Endometrial microvascular endothelial cells (primary cell): ENCODE measurements around the gene CCM2L. TPM values are rescaled to one million over a fixed set of nuclear protein-coding genes. Genes with fewer than 3 reads are reported as not detected.

Experiments
- in situ Hi-C: cut with HindIII; loops from 2 replicates; pipeline ENCODE4 v1.10.0; 2017; ENCODE audit warnings: low sequenced_read_pairs, low pct_unique_long_range_greater_than_20kb; ENCODE audit errors: inconsistent ontology term
- total RNA-seq: library from RNA; depleted of rRNA; stranded (reverse); fragments of >200 nt; gene quantifications from one replicate; pipeline ENCODE4 v1.2.3, GENCODE V29; 2015; ENCODE audit errors: inconsistent ontology term

CCM2L gene
- total RNA-seq: 13.1 TPM

DNA sequence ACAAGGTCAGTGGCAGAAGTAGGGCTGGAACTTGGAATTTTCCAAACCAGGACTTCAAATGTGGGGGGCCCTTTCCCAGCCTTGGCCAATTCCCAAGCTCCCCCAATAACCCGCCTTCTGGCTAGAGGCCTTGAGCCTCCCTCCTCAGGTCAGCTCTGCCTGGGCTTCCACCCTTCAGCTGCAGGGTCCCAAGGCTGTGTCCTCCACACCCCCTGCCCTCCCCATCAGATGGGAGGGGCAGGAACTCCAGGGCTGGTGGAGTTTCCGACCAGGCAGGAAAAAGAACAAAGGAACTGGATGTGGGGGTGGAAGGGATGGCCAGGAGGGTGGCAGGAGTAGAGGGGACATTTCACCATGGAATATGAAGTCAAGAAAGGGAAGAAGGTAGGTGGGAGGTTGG is at the start of gene CCM2L:
Gene CCM2L, plus strand, starts transcription at position 338 of the 400 bp plus-strand sequence. Its CDS starts 17 bp downstream, at position 355.
- in situ Hi-C loops: no loop called here

DNA sequence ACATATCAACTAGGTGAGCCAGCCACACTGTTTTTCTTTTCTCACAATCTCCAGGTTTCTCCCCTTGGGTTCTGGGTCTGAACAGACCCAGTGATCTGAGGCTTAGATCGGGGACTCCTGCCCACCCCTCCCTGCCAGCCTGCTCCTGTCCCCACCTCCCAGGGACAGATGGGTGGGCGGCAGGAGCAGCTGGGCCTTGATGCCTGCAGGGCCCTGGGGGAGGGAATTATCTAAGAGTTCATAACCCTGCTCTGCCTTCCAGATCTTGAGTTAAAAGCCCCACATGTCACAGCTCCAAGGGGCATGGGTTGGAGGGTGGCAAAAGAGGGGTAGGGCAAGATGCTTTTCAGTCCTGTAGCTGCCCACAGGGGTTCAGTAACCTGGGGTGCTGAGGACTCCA is 47.5 kb upstream of the CCM2L start:
- in situ Hi-C loops: no loop called here

DNA sequence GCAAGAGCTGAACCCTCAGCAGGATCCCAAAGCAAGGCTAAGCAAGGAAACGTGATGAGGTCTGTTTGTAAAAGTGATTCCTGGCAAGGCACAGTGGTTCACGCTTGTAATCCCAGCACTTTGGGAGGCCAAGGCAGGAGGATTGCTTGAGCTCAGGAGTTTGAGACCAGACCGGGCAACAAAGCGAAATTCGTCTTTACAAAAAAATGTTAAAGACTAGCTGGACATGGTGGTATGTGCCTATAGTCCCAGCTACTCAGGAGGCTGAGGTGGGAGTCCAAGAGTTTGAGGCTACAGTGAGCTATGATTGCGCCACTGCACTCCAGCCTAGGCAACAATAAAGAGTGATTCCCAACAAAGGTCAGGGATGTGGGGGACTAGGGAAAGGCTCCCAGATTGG is 46.3 kb upstream of the CCM2L start:
- in situ Hi-C loops: no loop called here

DNA sequence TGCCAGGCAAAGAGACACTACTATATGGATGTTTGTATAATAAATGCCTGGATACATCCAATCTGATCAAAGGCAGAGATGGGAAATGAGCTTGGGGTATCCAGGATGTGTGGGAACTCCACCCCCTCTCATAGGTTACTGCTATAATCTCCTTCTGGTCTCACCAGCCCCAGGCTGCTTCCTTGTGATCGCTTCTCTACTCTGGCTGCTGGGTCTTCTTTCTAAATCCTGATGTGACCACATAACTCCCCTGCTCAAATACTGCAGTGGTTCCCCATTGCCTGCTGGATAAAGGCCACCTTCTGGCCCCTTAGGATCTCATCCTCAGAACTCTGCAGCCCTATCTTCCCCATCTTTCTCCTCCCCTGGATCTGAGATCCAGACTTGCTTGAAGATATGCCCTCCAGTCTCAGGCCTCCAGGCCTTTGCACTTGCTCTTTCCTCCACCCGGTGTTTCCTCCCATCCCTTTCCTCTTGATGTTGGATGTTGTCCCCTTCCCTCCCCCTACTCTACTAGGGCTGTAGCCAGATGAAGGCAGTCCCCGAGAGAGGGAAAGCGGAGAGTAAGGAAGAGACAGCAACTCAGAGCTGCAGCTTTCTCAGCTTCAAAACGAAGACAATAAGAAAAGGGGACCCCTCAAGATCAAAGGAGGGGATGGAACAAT is 43.1 kb upstream of the CCM2L start:
- in situ Hi-C loops: no loop called here

DNA sequence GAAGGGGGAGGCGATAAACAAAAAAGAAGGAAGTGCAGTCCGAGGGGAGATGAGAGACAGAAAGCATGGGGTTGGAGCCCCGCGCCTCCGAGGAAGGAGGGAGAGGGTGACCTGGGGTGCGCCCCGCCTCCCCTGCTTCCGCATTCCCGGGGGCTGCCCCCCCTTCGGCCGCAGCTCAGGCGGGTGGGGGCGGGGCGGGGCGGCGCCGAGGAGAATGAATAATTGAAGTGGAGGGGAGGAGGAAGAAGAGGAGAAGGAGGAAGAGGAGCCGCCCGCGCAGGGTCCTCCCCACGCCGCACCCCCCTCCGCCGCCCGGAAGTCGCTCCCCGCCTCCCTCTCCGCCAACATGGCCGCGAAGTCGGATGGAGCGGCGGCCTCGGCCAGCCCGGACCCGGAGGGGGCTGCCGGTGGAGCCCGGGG is 42.4 kb upstream of the CCM2L start, which contains the start of gene XKR7:
Gene XKR7, plus strand, starts transcription at position 322 of the 420 bp plus-strand sequence. Its CDS starts 25 bp downstream, at position 347.
- in situ Hi-C loops: no loop called here

DNA sequence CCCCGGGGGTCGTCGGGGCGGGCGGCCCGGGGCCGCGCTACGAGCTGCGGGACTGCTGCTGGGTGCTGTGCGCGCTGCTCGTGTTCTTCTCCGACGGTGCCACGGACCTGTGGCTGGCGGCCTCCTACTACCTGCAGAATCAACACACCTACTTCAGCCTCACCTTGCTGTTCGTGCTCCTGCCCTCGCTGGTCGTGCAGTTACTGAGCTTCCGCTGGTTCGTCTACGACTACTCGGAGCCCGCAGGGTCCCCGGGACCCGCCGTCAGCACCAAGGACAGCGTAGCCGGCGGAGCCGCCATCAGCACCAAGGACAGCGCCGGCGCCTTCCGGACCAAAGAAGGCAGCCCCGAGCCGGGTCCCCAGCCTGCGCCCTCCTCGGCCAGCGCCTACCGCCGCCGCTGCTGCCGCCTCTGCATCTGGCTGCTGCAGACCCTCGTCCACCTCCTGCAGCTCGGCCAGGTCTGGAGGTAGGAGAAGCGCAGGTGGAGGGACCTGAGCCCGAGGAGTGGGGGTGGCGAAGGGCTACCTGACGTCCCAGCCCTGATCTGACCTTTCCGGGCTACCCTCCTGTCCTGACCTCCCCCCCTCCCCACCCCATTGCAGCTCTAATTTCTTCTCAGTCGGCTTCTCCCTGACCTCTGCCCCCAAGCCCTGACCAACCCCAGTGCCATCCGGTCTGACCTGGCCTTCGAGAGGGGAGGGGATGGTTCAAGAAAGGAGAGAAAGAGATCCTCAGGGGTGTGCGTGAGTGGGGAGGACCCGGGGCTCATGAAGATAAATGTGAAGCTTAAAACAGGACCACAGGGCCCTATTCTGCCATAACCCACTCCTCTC is 41.7 kb upstream of the CCM2L start:
- in situ Hi-C loops: no loop called here

DNA sequence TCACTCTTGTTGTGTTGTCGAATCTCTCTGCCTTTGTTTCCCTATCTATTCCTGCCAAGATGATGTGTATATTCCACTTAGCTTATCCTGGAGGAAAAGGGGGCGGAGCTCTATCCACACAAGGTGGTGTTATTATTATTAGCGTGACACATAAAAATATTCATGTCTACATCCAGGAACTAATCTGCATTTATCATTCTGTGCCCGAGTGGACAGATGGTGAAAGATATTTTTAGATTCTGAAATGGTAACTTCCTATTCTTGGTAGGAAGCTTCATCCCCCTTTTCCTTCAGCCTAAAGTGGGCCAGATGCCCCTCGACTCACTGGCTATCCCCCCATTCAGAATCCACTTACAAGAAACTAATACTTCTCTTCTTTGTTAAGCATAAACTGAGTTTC is 40.2 kb upstream of the CCM2L start:
- in situ Hi-C loops: no loop called here

DNA sequence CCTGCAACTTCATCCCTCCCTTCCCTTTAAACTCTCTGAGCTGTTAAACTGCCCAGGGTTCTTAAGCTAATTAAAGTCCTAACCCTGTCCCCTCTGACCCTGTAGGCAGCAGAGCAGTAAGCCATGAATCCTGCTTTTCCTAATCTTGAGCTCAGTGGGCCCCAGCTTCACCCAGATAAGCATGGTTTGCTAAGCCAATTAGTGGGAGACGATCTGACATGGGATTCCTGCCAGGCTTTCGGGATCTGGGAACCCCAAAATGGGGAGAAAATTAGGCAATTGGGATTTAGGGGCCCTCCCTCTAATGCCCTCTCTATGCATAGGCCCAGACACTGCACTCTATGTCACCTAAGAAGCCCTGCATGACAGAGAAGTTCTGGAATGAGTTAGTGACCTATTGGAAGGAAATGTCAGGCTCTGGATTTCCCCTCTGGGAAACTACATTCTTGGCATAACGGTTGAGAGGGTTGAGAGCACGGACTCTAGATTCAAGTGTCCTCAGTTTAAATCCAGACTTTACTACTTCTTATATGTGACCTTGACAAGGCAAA is 37.7 kb upstream of the CCM2L start:
- in situ Hi-C loops: no loop called here

DNA sequence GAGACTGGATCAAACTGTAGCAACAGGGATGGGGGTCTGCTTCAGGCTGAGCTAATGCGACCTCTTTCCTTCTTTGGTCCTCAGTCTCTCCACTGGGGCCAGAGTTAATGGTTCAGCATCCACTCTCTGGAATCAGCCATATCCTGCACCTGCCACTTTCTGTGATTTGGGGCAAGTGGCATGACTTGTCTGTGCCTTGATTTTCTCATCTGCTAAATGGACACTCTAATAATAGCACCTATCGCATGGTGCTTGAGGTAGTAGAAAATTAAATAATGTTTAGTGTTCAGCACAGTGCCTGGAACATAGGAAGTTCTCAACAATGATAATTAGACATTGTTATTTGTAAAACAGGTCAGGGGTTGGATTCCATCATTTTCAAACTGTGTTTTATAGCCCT is 35.9 kb upstream of the CCM2L start:
- in situ Hi-C loops: no loop called here

DNA sequence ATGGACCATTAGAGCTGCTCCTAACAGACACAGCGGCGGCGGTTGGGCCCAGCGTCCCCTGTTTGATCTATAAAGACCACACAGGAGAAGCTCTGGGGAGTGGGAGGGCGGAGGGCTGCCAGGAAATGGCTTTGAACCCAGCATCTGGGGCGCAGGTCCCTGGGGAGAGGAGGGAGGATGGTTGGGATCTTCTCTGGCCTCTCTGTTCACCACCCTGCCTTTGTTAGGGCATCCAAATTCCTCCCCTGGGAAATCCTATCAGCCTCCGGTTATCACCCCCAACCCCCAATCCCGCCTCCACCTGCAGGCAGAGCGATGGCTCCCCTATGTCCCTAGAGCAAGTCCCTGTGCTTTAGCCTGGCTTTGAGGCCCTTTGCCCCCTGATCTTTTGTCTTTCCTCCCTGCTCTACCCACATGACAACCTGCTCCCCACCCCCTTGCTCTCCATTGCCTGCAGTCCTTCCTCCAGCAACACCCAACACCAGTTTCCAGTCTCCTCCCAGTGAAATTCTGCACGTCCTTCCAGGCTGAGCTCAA is 35.2 kb upstream of the CCM2L start:
- in situ Hi-C loops: no loop called here

DNA sequence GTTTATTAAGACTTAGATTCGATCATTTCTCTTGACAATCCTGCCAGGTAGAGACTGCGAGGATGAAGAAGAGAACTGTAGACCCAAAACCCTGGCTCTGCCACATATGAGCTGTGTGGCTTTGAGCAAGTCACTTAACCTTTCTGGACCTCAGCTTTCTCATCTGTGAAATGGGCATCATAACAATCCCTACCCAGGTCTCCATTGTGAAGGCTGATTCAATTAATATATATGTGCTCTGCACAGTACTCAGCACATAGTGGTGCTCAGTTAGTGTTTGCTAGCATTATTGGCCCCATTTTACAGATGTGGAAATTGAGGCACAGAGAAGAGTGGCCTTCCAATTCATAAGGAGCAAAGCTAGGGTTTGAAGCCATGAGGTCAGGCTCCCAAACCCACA is 34.4 kb upstream of the CCM2L start:
- in situ Hi-C loops: no loop called here

DNA sequence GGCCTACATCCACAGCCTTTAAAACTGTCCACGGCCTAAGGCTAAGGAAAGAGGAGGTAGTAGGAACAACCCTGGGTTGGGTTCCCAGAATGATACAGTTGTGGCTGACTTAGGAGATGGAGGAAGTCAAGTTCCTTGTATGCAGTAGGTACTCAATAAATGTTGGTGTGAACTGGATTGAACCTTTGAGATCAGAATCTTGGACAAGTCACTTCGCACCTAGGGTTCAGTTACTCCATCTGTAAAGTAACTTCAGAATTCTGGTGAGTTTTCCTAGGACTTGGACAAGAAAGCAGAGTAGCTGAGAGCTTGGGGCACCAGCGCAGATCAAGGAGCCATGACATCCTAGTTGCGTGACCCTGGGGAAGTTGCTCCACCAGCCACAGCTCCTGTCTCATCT is 33.2 kb upstream of the CCM2L start:
- in situ Hi-C loops: no loop called here

DNA sequence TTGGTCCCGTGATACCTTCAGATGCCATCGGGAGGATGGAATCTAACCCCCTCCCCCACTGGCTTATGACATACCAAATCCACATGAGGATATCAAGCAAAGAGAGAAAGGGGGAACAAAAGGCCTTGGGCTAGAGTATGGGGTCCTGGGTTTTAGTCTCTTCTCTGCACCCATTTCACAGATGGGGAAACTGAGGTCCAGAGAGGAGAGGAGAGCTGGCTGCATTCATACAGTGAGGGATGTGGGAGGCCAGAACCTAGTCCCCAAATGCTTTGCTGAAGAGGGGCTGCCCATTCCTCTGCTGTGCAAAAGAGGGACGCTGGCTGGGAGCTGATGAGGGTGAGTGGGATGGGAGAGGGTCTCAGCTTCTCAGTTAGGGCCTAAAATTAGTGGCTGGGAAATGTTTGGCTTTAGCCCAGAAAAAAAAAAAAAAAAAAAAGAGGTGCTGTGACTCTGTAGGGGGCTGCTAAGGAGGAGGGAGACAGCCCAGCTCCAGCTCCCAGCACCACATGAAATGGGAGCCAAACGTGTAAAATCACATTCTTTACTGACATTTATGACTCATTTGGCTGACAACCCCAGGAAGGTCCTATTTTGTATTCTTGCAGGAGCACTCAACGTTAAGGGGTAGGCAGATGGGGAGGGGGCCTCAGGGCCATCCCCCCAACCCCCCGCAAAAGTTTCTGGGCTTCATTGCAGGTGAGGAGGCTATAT is 30.4 kb upstream of the CCM2L start:
- in situ Hi-C loops: no loop called here

DNA sequence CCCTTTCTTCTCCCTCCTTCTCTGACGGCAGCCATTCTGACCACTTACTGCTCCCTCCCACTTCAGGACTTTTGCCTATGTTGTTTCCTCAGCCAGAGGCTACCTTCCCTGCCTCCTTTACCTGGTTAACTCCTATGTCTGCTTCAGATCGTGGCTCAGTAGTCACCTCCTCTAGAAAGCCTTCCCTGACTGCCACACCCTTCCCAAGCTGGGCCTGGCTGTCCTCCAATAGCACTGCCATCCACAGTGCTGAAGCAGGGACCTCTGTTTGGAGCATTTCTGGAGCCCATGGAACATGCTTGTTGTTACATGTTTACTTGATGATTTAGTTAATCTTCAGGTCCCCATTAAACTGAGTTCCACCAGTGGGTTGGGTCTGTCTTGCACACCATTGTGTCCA is 28.5 kb upstream of the CCM2L start:
- in situ Hi-C loops: no loop called here

DNA sequence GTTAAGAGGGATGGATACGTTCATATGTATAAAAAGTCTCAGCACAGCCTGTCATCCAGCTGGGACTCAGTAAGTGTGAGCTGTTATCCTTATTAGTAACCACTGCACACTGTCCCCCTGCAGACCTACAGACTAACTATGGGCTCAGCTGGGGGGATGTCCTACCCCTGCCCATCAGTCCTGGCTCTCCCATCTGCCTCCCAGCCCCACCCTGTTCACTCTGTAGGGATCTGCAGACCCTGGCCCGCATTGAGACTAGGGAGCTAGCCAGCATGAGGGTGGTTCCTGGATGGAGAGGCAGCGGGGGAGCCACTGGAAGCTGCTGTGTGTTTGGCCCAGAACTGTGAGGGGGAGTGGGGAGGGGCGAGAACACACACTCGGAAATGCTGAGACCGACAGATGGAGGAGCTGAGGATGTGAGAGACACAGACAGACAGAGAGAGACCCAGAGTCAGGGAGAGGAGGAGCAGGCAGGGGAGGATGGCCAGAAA is 25.2 kb upstream of the CCM2L start:
- in situ Hi-C loops: no loop called here

DNA sequence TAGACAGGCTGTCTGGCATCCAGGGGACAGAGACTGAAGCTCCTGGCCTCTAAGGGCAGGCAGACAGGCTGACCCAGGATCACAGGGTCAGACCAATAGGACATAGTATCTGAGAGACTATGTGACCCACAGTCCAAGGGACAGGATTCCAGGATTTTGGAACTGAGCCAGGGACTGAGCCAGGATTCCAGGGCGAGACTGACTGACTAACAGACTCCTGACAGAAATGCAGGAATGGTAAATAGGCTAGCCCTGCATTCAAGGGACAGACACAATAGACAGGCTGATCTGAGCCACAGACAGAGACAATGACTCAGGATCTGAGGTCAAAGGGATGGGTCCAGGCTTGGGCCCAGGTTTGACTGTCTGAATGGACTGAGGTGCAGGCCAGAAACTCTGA is 22.5 kb upstream of the CCM2L start:
- in situ Hi-C loops: no loop called here

DNA sequence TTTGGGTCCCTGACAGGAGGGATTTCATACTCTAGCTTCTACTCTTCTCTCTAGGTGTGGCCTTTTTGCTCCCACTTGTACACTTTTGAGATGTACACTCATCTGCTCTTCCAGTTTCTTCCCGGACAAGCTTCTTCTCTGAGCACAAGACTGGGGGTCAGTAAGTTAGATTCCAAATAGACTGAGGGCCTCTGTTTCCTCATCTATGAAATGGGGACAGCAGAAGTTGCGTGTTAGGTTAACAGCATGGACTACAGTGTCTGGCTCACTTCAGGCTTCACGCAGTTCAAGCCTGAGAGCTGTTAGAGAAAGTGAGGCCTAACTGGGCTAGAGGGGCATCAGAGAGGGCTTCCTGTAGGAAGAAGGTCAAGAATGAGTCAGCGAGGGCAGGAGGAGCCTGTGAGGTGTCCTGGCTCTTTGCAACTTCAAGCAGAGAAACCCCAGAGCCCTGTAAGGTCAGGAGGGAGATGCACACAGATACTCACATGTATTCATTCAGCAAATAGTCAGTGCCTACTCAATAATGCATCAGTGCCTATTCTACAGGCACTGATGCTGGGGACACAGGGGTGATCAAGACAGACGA is 21.7 kb upstream of the CCM2L start:
- in situ Hi-C loops: no loop called here

DNA sequence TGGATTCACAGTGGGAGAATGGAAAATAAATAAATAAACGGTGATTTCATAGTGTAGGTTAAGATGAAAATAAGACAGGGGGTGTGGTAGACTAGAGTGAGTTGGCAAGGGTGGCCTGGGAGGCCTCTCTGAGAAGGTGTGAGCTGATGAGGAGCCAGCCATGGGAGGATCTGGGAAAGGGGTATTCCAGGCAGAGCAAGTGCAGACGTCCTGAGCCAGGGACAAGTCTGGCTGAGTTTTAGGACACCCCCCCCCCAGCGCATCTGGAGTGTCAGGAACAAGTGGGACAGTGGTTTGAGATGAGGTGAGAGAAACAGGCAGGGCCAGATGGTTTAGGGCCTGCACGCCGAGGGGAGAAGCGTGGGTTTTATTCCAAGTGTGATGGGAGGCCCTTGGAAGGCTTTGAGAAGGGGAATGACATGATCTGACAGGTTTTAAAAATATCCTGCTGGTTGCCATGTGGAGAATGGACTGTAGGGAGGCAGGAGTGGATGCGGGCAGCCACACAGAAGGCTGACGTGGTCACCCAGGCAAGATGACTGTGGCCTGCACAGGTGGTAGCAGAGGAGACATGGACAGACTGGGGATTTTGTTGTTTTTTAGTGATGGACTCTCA is 21.1 kb upstream of the CCM2L start:
- in situ Hi-C loops: no loop called here
